Measurements from ENCODE around the gene HNF1A. TPM values are rescaled to one million over a fixed set of nuclear protein-coding genes. Genes with fewer than 3 reads are reported as not detected.

Gene HNF1A
- total RNA-seq, 6 experiments from 2014 or later, result 9.8 to 20.5 (median 19.0) TPM

GRCh38 chr12:121004253-121004815 is 26.0 kb downstream of the HNF1A start:
- ATAC-seq (peak; percentile 12 to 60 (median 24)), DNase-seq (no peak)
- 83% methylated on average over 10 of the region's 16 CpGs for WGBS (ENCODE audit: insufficient coverage, low coverage, low lambda C conversion rate, missing lambda C conversion rate)
- intact Hi-C loops (cut with DNase I), result no loop called here
- H3K27ac ChIP-seq, result no peak overlapping the region
- no peaks in the 10 kb centered on the region for H3K27me3 ChIP-seq
- peaks cover 0 to 10% (median 5%) of the 10 kb centered on the region in 4 donors for H3K4me1 ChIP-seq
- H3K9me3 ChIP-seq, result no peaks in the 10 kb centered on the region
- H3K4me3 ChIP-seq, result no peak overlapping the region
- TF ChIP-seq CTCF (IDR thresholded peaks at IDR 0.05) (peak in 1 of 4 donors; percentile 6), POLR2A (IDR thresholded peaks at IDR 0.05) (no peak)
- H3K36me3 ChIP-seq, result peaks cover 0 to 31% (median 11%) of the 10 kb centered on the region in 4 donors

DNA sequence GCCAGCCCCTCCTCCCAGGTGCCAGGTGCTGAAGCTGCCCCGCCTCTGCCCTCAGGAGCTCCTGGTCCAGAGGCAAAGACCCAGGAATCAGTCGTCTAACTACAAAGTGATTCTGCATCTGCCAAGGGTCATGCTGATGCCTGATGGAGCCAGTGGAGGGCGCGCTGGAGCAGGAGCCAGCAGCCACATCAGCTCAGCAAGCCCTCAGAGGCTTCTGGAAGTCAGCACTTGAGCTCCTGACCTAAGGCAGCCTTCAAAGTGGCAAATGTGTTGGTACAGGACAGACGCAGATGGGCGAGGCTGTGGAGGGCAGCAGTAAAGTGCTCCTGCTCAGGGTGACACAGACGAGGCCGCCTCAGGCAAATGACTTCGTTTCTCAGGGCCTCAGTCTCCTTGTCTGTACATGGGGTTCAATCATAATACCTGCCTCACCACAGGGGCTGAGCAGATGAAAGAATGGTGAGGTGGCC is 27.0 kb downstream of the HNF1A start:
- peaks cover 0 to 29% (median 10%) of the 10 kb centered on the region in 4 donors for H3K36me3 ChIP-seq
- DNase-seq, result no peak
- TF ChIP-seq POLR2A (IDR thresholded peaks at IDR 0.05), result no peak
- TF ChIP-seq CTCF (IDR thresholded peaks at IDR 0.05), result peak; percentile 50 to 67 (median 57)

GRCh38 chr12:121008347-121009098 is 30.2 kb downstream of the HNF1A start:
- Histone ChIP-seq H3K27ac (no peak overlapping the region), H3K4me3 (no peak overlapping the region), H3K4me1 (peaks cover 0 to 7% (median 0%) of the 10 kb centered on the region in 4 donors), H3K36me3 (peaks cover 0 to 14% (median 0%) of the 10 kb centered on the region in 4 donors), H3K9me3 (no peaks in the 10 kb centered on the region), H3K27me3 (no peaks in the 10 kb centered on the region)
- intact Hi-C loops (cut with DNase I), result loop anchor here in 1 of 2 donors (5.0 kb wide), 1 partner anchor 61 kb away; no protein-coding TSS in a partner anchor
- TF ChIP-seq CTCF (IDR thresholded peaks at IDR 0.05), result no peak
- TF ChIP-seq POLR2A (IDR thresholded peaks at IDR 0.05), result no peak
- ATAC-seq (no peak), DNase-seq (no peak)
- 96% methylated on average over 4 of the region's 8 CpGs for WGBS (ENCODE audit: insufficient coverage, low coverage, low lambda C conversion rate, missing lambda C conversion rate)

More for the DNA sequence above, 27.0 kb downstream of the HNF1A start:
- H3K9me3 ChIP-seq, result no peaks in the 10 kb centered on the region
- no peak overlapping the region for H3K27ac ChIP-seq
- H3K4me1 ChIP-seq, result peaks cover 0 to 3% (median 0%) of the 10 kb centered on the region in 4 donors
- H3K27me3 ChIP-seq, result no peaks in the 10 kb centered on the region
- WGBS (ENCODE audit: insufficient coverage, low coverage, low lambda C conversion rate, missing lambda C conversion rate), result 40% methylated on average over 2 of the region's 9 CpGs
- peak; percentile 62 to 71 (median 66) for ATAC-seq
- intact Hi-C loops (cut with DNase I), result loop anchor here in 1 of 2 donors (5.0 kb wide), 1 partner anchor 58 kb away; no protein-coding TSS in a partner anchor
- H3K4me3 ChIP-seq, result no peak overlapping the region

DNA sequence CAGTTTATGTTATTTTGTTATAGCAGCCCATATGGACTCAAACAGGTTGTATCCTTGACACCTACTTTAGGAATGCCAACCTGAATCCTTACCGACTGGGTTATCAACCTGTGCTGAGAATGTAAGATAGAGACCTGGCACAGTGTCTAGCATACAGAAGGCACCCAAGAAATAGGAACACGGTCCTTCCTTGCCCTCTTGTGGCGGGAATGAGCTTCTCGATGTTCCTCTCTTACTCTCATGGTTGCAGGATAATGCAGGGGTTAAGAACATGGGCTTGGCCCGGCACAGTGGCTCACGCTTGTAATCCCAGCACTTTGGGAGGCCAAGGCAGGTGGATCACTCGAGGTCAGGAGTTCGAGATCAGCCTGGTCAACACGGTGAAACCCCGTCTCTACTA is 31.4 kb downstream of the HNF1A start:
- Histone ChIP-seq H3K4me1 (peaks cover 0 to 4% (median 0%) of the 10 kb centered on the region in 4 donors), H3K27me3 (no peaks in the 10 kb centered on the region), H3K4me3 (no peak overlapping the region), H3K9me3 (no peaks in the 10 kb centered on the region), H3K27ac (no peak overlapping the region), H3K36me3 (peaks cover 0 to 6% (median 0%) of the 10 kb centered on the region in 4 donors)
- TF ChIP-seq POLR2A (IDR thresholded peaks at IDR 0.05) (no peak), CTCF (IDR thresholded peaks at IDR 0.05) (peak; percentile 45 to 63 (median 58))
- ATAC-seq (peak; percentile 86 to 94 (median 92)), DNase-seq (peak in 1 of 3 donors; percentile 68)
- intact Hi-C loops (cut with DNase I), result loop anchor here in 1 of 2 donors (5.0 kb wide), 1 partner anchor 62 kb away; no protein-coding TSS in a partner anchor
- 23% methylated on average over 9 of the region's 10 CpGs for WGBS (ENCODE audit: insufficient coverage, low coverage, low lambda C conversion rate, missing lambda C conversion rate)

All from right lobe of liver (tissue), 6 donors.